MG63 (cell line): Measurements from ENCODE around the gene ANKS1B. TPM values are rescaled to one million over a fixed set of nuclear protein-coding genes. Genes with fewer than 3 reads are reported as not detected.

Source experiments
- DNase-seq: peaks from one replicate; pipeline ENCODE4 v3.0.0-alpha.2; 2020
- H3K27me3 ChIP-seq: fragments of 250-450 bp; sonication (Bioruptor Pico); 2 replicates; pipeline ENCODE4 v1.5.1; 2020; ENCODE audit warnings: mild to moderate bottlenecking, moderate library complexity
- H3K36me3 ChIP-seq: fragments of 250-450 bp; sonication (Bioruptor Pico); 2 replicates; pipeline ENCODE4 v1.5.1; 2020; ENCODE audit warnings: mild to moderate bottlenecking, moderate library complexity
- H3K4me3 ChIP-seq: fragments of 250-450 bp; sonication (Bioruptor Pico); 2 replicates; pipeline ENCODE4 v1.5.1; 2020; ENCODE audit warnings: mild to moderate bottlenecking, moderate library complexity
- H3K9me3 ChIP-seq: fragments of 250-450 bp; sonication (Bioruptor Pico); 2 replicates; pipeline ENCODE4 v1.5.1; 2020; ENCODE audit warnings: mild to moderate bottlenecking, moderate library complexity
- total RNA-seq: library from RNA; depleted of rRNA; stranded (reverse); fragments of >200 nt; shearing (Covaris generic); gene quantifications from 2 replicates; pipeline ENCODE4 v1.2.3, GENCODE V29; 2014; ENCODE audit warnings: low replicate concordance; rRNA removed

The ANKS1B gene
- total RNA-seq, 1 experiment from 2014 or later: 0.10 TPM

- no peak for DNase-seq
- H3K36me3 ChIP-seq: peaks cover 53% of the 10 kb centered on the region
- H3K27me3 ChIP-seq: no peaks in the 10 kb centered on the region
- no peaks in the 10 kb centered on the region for H3K9me3 ChIP-seq
- H3K4me3 ChIP-seq: no peak overlapping the region
Measured at GRCh38 chr12:98686603-98687002, 1298.1 kb downstream of the ANKS1B start.

Other genes starting within 250 kb of the ANKS1B start
- 20.3 and 26.4 TPM in 2 replicates for gene BLTP3B, start 157.9 kb upstream of the ANKS1B start, total RNA-seq
- 18.4 and 37.0 TPM in 2 replicates for gene ACTR6, start 215.9 kb upstream of the ANKS1B start, total RNA-seq